ENCODE measurements around the gene TOMM22.

TOMM22 gene

DNA sequence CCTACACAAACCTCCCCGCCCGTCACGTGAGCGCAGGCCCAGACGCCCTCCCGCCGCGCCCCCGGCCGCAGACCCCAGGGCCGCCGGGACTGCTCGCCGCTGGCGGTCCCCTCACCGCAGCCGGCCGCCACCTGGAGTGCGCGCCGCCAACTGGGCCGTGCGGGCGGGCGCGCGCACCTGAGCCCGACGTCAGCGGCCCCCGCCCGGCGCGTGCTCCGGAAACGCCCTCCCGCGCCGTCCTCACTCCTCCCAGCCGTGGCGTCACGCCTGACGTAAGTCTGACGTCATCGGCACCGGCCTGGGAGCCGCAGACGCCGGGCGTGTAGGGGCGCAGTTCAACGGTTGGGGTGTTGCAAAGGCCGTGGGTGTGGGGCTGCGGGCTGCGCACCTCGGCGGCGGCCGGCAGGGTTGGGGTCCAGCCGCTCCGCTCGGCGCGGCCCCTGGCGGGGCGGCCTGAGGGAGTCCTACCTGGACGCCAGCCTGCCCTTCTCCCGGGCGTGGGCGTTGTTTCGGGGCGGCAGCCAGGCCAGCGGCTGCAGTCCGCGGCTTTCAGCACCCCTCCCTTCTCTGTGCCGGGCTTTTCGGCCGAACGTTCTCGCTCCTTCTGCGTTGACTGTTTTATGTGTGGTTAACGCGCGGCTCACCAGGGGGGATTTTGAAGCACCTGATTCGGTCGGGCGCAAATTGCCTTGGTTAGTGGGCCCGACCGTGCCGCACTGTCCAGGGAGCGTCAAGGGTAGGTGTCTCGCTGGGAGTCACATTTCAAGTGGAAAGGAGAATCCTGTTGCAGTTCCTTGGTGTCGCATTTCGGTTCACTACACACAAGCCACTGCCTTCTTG lies 19.3 kb downstream of the TOMM22 start, which contains the start of gene JOSD1:
JOSD1 (minus strand) TSS at position 155 of the 840 bp plus-strand sequence. CDS start 956 bp downstream, outside the sequence.
- peak within 1 kb of the TSS; percentile 69 for H3K4me3 ChIP-seq (ENCODE audit: low read length)
- TF ChIP-seq, protein P1, sequence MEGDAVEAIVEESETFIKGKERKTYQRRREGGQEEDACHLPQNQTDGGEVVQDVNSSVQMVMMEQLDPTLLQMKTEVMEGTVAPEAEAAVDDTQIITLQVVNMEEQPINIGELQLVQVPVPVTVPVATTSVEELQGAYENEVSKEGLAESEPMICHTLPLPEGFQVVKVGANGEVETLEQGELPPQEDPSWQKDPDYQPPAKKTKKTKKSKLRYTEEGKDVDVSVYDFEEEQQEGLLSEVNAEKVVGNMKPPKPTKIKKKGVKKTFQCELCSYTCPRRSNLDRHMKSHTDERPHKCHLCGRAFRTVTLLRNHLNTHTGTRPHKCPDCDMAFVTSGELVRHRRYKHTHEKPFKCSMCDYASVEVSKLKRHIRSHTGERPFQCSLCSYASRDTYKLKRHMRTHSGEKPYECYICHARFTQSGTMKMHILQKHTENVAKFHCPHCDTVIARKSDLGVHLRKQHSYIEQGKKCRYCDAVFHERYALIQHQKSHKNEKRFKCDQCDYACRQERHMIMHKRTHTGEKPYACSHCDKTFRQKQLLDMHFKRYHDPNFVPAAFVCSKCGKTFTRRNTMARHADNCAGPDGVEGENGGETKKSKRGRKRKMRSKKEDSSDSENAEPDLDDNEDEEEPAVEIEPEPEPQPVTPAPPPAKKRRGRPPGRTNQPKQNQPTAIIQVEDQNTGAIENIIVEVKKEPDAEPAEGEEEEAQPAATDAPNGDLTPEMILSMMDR (IDR thresholded peaks at IDR 0.05; ENCODE audit: insufficient read depth, low read depth, low read length, missing control alignments) = no peak
- DNase-seq (ENCODE audit: low read depth) = peak; percentile 97

DNA sequence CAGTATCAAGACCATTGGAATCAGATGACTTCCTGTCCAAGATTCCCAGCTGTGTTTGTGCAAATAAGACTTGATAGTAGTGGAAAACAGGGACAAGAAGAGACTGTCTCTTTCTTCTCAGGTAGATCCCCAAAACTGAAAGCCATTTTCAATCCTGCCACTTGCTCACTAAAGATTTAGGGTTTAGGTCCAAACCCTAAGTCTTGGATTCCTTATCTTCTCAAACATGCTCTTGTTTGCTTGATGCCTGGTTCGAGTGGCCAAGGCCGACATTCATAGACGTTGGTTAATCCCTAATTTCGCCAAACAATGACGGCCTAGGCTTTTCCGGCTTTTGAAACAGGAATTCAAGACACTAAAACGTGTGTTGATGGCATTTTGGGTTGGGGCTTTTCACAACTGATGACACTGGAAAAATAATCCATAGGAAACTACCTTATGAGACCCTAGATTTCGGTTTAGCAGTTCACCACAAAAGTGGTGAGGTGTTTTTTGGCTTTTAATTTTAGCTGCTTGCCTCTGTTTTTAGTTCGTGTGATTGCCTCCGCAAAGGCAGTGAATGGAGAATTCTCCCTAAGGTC lies 23.0 kb downstream of the TOMM22 start:
- no peak for DNase-seq (ENCODE audit: low read depth)
- TF ChIP-seq, protein P1 (IDR thresholded peaks at IDR 0.05; ENCODE audit: insufficient read depth, low read depth, low read length, missing control alignments) = no peak
- peak overlapping the region; percentile 21 for H3K4me3 ChIP-seq (ENCODE audit: low read length)

DNA sequence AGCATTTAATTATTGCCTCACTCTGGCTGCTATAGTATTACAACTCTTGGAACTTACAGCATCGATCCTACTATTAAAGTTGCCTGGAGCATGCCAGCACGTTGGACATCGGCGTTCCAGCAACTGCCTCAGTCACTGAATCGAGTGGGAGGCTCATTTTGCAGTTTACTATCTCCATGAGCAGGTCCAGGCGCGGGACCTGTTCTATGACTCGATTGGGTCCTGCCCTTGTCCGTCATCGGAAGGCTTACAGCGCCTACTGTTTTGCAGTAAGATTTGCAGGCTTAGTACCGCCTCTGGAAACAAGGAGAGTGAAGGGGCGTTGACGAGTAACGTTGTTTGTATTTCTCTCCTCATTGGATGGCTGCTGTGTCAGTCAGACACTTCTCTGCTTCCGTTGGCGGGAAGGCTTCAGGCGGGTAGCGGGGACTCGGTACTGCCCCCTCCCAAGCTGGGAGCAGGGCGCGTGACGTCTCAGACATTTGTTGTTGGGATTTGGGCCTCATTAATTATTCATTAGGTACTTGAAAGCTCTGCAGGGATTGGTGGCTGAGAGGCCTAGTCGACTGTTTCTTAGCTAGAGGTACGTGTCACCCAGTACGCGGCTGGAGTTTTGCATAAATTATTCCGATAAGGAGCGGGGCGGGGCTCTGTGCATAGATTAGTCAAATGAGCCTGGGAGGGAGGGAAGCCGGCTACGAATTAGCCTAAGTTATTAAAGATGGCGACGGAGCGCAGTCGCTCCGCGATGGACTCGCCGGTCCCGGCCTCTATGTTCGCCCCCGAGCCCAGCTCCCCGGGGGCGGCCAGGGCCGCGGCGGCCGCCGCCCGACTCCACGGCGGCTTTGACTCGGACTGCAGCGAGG lies 23.7 kb downstream of the TOMM22 start, which contains the start of gene GTPBP1:
GTPBP1 (plus strand) TSS at position 710 of the 866 bp plus-strand sequence; CDS start at position 722, 12 bp downstream.
- TF ChIP-seq, protein P1 (IDR thresholded peaks at IDR 0.05; ENCODE audit: insufficient read depth, low read depth, low read length, missing control alignments) = peak; percentile 21
- H3K4me3 ChIP-seq (ENCODE audit: low read length) = peak within 1 kb of the TSS; percentile 68
- peak; percentile 100 for DNase-seq (ENCODE audit: low read depth)

DNA sequence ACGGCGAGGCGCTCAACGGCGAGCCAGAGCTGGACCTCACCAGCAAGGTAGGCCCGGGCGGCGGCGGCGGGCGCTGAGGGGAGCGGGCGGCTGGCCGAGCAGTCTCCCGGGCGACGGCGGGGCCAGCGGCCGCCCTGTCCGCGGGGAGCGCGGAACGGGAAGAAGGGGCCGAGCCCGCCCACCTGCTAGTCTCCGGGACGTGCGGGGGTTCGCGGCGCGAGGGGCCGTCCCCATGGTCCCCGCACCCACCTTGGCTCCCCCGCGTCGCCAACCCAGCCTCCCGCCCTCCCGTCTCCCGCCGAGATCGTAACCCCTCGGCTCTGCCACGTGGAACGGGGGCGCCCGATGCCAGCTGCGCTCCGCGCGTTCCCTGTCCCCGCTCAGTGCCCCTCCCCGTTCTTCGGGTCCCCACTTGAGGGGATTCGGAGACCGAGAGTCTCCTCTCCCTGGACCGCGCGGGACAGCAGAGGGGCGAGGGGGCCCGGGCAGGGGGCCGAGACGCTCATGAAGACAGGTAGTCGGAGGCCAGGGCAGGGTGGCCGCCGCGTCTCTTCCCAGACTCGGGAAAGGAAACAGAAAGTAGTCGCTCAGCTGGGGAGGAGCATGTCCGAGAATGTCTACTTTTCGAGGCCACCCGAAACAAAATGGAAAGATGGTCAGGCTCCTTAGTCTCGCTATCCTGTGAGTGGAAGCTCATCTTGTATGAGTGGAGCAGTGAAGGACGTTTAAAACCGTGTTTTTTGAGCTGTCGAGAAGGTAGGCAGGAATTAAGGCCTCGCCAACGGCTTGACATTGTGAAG lies 24.5 kb downstream of the TOMM22 start:
- peak overlapping the region; percentile 68 for H3K4me3 ChIP-seq (ENCODE audit: low read length)
- TF ChIP-seq, protein P1 (IDR thresholded peaks at IDR 0.05; ENCODE audit: insufficient read depth, low read depth, low read length, missing control alignments) = no peak
- DNase-seq (ENCODE audit: low read depth) = peak; percentile 25

DNA sequence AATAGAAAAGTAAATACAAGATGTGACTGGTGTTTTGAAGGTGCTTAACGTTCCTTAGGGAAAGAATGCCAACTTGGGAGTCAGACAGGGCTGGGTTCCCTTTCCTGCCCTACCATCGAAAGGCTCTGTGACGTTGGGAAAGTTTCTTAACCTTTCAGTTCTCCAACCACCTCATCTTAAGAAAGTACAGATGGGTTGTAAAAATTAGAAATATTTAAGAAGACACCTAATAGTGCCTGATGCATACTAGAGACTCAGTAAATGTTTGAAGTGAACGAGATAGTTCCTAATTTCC lies 25.1 kb downstream of the TOMM22 start:
- peak; percentile 42 for DNase-seq (ENCODE audit: low read depth)
- H3K4me3 ChIP-seq (ENCODE audit: low read length) = peak overlapping the region; percentile 68
- TF ChIP-seq, protein P1 (IDR thresholded peaks at IDR 0.05; ENCODE audit: insufficient read depth, low read depth, low read length, missing control alignments) = no peak

DNA sequence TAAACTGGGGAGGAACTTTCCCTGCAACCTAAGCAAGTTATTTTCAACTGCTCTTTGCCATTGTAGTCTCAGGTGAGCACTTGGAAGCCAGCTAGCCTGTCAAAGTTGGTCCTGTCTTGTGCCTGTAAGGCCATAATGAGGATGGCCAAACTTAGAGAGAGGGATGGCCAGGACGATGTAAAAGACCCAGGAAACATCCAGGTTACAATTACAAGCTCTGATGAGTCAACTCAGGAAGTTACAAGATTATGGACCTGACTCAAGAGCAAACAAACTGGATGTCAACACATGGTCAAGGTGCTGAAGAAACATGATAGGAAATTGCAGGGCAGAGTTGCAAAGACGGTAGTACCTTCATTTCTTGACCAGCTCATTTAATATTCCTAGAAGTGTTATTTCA lies 25.6 kb downstream of the TOMM22 start:
- peak overlapping the region; percentile 68 for H3K4me3 ChIP-seq (ENCODE audit: low read length)
- TF ChIP-seq, protein P1 (IDR thresholded peaks at IDR 0.05; ENCODE audit: insufficient read depth, low read depth, low read length, missing control alignments) = no peak
- DNase-seq (ENCODE audit: low read depth) = peak; percentile 86
